C4-2B (cell line): Measurements from ENCODE around the gene KIAA0825.

ENCODE experiments used
- ZFX ChIP-seq: fragments of 450-650 bp; IDR thresholded peaks from 2 replicates; pipeline ENCODE4 v1.6.1; 2017
- TF ChIP-seq, protein P1 (sequence below): fragments of 450-650 bp; conservative IDR thresholded peaks from 2 replicates; pipeline ENCODE4 v1.5.1; 2017; ENCODE audit warnings: mild to moderate bottlenecking

DNA sequence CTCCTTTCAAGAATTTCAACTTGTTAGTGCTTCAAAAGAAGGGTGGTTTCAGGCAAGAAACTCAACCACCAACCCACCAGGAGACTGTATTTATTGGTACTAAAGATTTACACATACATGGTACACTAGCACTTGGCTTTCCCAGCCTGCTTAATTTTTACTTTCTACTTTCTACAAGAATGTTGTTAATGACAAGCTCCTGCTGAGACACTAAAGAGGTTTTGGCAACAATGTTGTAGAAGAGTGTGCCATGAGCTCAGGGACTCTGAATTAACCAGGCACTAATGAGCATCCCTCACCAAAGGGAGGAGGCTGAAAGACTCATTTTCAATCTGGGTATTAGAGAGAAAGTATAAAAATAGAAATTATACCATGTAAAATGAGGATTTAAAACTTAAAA, 195.0 kb downstream of the KIAA0825 start:
- TF ChIP-seq, protein P1, sequence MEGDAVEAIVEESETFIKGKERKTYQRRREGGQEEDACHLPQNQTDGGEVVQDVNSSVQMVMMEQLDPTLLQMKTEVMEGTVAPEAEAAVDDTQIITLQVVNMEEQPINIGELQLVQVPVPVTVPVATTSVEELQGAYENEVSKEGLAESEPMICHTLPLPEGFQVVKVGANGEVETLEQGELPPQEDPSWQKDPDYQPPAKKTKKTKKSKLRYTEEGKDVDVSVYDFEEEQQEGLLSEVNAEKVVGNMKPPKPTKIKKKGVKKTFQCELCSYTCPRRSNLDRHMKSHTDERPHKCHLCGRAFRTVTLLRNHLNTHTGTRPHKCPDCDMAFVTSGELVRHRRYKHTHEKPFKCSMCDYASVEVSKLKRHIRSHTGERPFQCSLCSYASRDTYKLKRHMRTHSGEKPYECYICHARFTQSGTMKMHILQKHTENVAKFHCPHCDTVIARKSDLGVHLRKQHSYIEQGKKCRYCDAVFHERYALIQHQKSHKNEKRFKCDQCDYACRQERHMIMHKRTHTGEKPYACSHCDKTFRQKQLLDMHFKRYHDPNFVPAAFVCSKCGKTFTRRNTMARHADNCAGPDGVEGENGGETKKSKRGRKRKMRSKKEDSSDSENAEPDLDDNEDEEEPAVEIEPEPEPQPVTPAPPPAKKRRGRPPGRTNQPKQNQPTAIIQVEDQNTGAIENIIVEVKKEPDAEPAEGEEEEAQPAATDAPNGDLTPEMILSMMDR: no peak
- no peak for TF ChIP-seq ZFX
